ENCODE data around the gene GCHFR. TPM values are rescaled to one million over a fixed set of nuclear protein-coding genes. Genes with fewer than 3 reads are reported as not detected.

GCHFR gene
- total and polyA plus RNA-seq, 10 of the 15 experiments (the other 5 are each of a cell fraction or from before 2014, with no cell fraction given) = 10.5 to 94.0 (median 35.3) TPM

- TF ChIP-seq ZBTB33 (IDR thresholded peaks at IDR 0.05) (no peak), KAT2A (conservative IDR thresholded peaks at IDR 0.05; ENCODE audit: control insufficient read depth, low read depth, low read length) (no peak), NFYA (IDR thresholded peaks at IDR 0.05; ENCODE audit: borderline replicate concordance, low read depth, low read length) (no peak), MTA2 (IDR thresholded peaks at IDR 0.05; ENCODE audit: low read depth) (no peak), ZNF622 (IDR thresholded peaks at IDR 0.05) (no peak)
- TF ChIP-seq, protein P1, sequence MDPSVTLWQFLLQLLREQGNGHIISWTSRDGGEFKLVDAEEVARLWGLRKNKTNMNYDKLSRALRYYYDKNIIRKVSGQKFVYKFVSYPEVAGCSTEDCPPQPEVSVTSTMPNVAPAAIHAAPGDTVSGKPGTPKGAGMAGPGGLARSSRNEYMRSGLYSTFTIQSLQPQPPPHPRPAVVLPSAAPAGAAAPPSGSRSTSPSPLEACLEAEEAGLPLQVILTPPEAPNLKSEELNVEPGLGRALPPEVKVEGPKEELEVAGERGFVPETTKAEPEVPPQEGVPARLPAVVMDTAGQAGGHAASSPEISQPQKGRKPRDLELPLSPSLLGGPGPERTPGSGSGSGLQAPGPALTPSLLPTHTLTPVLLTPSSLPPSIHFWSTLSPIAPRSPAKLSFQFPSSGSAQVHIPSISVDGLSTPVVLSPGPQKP (IDR thresholded peaks at IDR 0.05; ENCODE audit: low read depth, low read length) = no peak
Measured at GRCh38 chr15:40766194-40766815, 2.4 kb downstream of the GCHFR start (continued).

- FAIRE-seq = no peak
- no peak for DNase-seq (ENCODE audit: low read depth, low spot score)
- H3K4me1 ChIP-seq (ENCODE audit: control insufficient read depth, insufficient read depth, low read length) = peaks cover 39% of the 10 kb centered on the region
- intact Hi-C loops (cut with micrococcal nuclease; ENCODE audit: unreplicated experiment) (no loop called here), in situ Hi-C loops (cut with MboI) (no loop called here)
- SMC1A ChIA-PET (ENCODE audit: uncharacterized antibody, unreplicated experiment) = no interaction called here
- no peak for ATAC-seq
- no peak overlapping the region for H2AFZ ChIP-seq (ENCODE audit: control insufficient read depth, low read depth, low read length)
- 97% methylated on average over 31 of the region's 32 CpGs for WGBS (ENCODE audit: insufficient coverage, insufficient replicate concordance, low lambda C conversion rate, missing lambda C conversion rate)
- no peaks in the 10 kb centered on the region for H3K79me2 ChIP-seq (ENCODE audit: control insufficient read depth, insufficient read depth, low read length)
- POLR2A ChIA-PET = interaction anchor here (0.5 to 1.0 kb wide), 3 partner anchors 9 to 237 kb away, joined by 3 to 6 read pairs (median 3); no protein-coding TSS in a partner anchor
- CTCF ChIA-PET = interaction anchor here (1.4 to 3.1 kb wide), 3 partner anchors 15 to 178 kb away, joined by 3 to 17 read pairs (median 9); no protein-coding TSS in a partner anchor
- H3K9ac ChIP-seq (ENCODE audit: control insufficient read depth, insufficient read depth, low read length) = no peak overlapping the region
- RAD21 ChIA-PET (ENCODE audit: unreplicated experiment) = no interaction called here
- no peaks in the 10 kb centered on the region for H4K20me1 ChIP-seq (ENCODE audit: control insufficient read depth, insufficient read depth)
- H3K27ac ChIP-seq (ENCODE audit: control insufficient read depth, insufficient read depth) = no peak overlapping the region
- no peaks in the 10 kb centered on the region; a peak in 2 of 4 replicates for H3K36me3 ChIP-seq (ENCODE audit: control insufficient read depth in 2 of 2, insufficient read depth in 2 of 2, low read length in 1 of 2)
- no peaks in the 10 kb centered on the region for H3K27me3 ChIP-seq (replicated peaks in 1 of 2; ENCODE audit: control insufficient read depth in 2 of 2, insufficient read depth in 2 of 2, low read length in 1 of 2)
- no peak overlapping the region for H3K4me3 ChIP-seq
- BruUV-seq (replicated peaks) = no TSS peak
- no peaks in the 10 kb centered on the region for H3K9me3 ChIP-seq (replicated peaks; ENCODE audit: control insufficient read depth, insufficient read depth, low read length)
- H3K4me2 ChIP-seq (ENCODE audit: control insufficient read depth, insufficient read depth) = no peak overlapping the region
- no peak for TF ChIP-seq MYB (IDR thresholded peaks at IDR 0.05; ENCODE audit: borderline replicate concordance, low read depth, low read length)
- TF ChIP-seq, protein P1 (IDR thresholded peaks at IDR 0.05; ENCODE audit: low read depth, low read length) = no peak
- TF ChIP-seq TCF7 (IDR thresholded peaks at IDR 0.05; ENCODE audit: borderline replicate concordance) = no peak
- no peak for TF ChIP-seq ZNF207 (IDR thresholded peaks at IDR 0.05; ENCODE audit: borderline replicate concordance)
- TF ChIP-seq MTA2 (IDR thresholded peaks at IDR 0.05; ENCODE audit: low read depth) = no peak
- no peak for TF ChIP-seq MEF2B (IDR thresholded peaks at IDR 0.05; ENCODE audit: partially characterized antibody, poor library complexity, severe bottlenecking)
- no peak for TF ChIP-seq KDM1A (IDR thresholded peaks at IDR 0.05; ENCODE audit: borderline replicate concordance)
Measured at GRCh38 chr15:40766906-40767837, 3.3 kb downstream of the GCHFR start.
